GM10266 (cell line): ENCODE data around the gene KLLN.
"Not testable (repeated sequence)": the region's sequence is repeated elsewhere in the genome, so short reads cannot be mapped to it uniquely, and the experiment has no call there.

Experiments
- DNase-seq: peaks from one replicate; pipeline ENCODE4 v3.0.0; 2012; ENCODE audit errors: extremely low spot score
- CTCF ChIP-seq: IDR thresholded peaks from 2 replicates; pipeline ENCODE4 v1.5.1; 2012; ENCODE audit warnings: mild to moderate bottlenecking, low read depth; ENCODE audit not compliant: control insufficient read depth, insufficient read depth; ENCODE audit errors: missing control alignments

KLLN gene

GRCh38 chr10:87829986-87830729 lies 33.2 kb downstream of the KLLN start:
- no peak for DNase-seq
- no peak for TF ChIP-seq CTCF

- DNase-seq = not testable (repeated sequence)
These were observed 34.3 kb downstream of the KLLN start for GRCh38 chr10:87829051-87829450.

- TF ChIP-seq CTCF = no peak
These were observed 35.7 kb downstream of the KLLN start for GRCh38 chr10:87827681-87828080.

GRCh38 chr10:87826653-87827052 lies 36.7 kb downstream of the KLLN start:
- no peak for TF ChIP-seq CTCF
- no peak for DNase-seq

More at GRCh38 chr10:87827681-87828080, 35.7 kb downstream of the KLLN start:
- no peak for DNase-seq

GRCh38 chr10:87819289-87819585 lies 44.1 kb downstream of the KLLN start:
- DNase-seq = no peak
- no peak for TF ChIP-seq CTCF

- DNase-seq = peak; percentile 48
- peak; percentile 36 for TF ChIP-seq CTCF
These were observed 44.6 kb downstream of the KLLN start for GRCh38 chr10:87818505-87819288.

- peak; percentile 78 for DNase-seq
- TF ChIP-seq CTCF = peak; percentile 43
These were observed 45.5 kb downstream of the KLLN start, which contains the start of gene ATAD1 for GRCh38 chr10:87817609-87818504. TSS of gene ATAD1 (minus strand) at chr10:87818226. CDS start at chr10:87814599, 3,627 bp downstream.
